Activated T-cell treated with anti-CD3 and anti-CD28 coated beads, Interleukin-2, amount 50 U/mL, for 24 hours (primary cell): ENCODE data around the gene CYB5D1.
A peak's percentile ranks its signal among the peaks of the same experiment; 100 is the strongest.

Source experiments
- DNase-seq: peaks from one replicate; pipeline ENCODE4 v3.0.0-alpha.2; 2020
- H3K27ac Mint-ChIP-seq: 2 replicates; pipeline ENCODE4 v1.8.0; 2020; ENCODE audit warnings: mild to moderate bottlenecking, mixed read lengths
- H3K27me3 Mint-ChIP-seq: 2 replicates; pipeline ENCODE4 v1.8.0; 2020; ENCODE audit warnings: mixed read lengths
- H3K36me3 Mint-ChIP-seq: 2 replicates; pipeline ENCODE4 v1.8.0; 2020; ENCODE audit warnings: low read depth, mixed read lengths
- H3K4me1 Mint-ChIP-seq: 2 replicates; pipeline ENCODE4 v1.8.0; 2020; ENCODE audit warnings: low read depth, mixed read lengths
- H3K4me3 Mint-ChIP-seq: 2 replicates; pipeline ENCODE4 v1.8.0; 2020; ENCODE audit warnings: mild to moderate bottlenecking, moderate library complexity, mixed read lengths
- H3K9me3 Mint-ChIP-seq: 2 replicates; pipeline ENCODE4 v1.8.0; 2020; ENCODE audit warnings: mixed read lengths

CYB5D1 gene

DNA sequence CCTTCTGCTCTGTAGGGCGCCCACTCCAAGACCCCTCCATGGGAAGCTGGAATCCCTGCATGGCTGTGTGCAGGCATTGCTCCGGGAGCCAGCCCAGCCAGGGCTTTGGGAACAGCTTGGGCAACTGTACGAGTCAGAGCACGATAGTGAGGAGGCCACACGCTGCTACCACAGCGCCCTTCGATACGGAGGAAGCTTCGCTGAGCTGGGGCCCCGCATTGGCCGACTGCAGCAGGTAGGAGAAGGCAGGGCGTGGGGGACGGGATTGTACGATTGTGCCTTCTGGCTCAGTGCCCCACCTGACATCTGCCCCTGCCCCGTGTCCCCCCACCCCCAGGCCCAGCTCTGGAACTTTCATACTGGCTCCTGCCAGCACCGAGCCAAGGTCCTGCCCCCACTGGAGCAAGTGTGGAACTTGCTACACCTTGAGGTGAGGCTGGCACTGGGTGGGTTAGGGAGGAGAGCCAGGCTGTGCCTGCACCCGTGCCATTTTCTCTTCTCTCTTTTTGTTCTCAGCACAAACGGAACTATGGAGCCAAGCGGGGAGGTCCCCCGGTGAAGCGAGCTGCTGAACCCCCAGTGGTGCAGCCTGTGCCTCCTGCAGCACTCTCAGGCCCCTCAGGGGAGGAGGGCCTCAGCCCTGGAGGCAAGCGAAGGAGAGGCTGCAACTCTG is 11.6 kb upstream of the CYB5D1 start:
- H3K27ac Mint-ChIP-seq = peak overlapping the region; percentile 100
- H3K36me3 Mint-ChIP-seq = peaks cover 83% of the 10 kb centered on the region
- DNase-seq = no peak
- H3K9me3 Mint-ChIP-seq = no peaks in the 10 kb centered on the region
- H3K4me1 Mint-ChIP-seq = peaks cover 51% of the 10 kb centered on the region
- H3K4me3 Mint-ChIP-seq = peak overlapping the region; percentile 97
- no peaks in the 10 kb centered on the region for H3K27me3 Mint-ChIP-seq

DNA sequence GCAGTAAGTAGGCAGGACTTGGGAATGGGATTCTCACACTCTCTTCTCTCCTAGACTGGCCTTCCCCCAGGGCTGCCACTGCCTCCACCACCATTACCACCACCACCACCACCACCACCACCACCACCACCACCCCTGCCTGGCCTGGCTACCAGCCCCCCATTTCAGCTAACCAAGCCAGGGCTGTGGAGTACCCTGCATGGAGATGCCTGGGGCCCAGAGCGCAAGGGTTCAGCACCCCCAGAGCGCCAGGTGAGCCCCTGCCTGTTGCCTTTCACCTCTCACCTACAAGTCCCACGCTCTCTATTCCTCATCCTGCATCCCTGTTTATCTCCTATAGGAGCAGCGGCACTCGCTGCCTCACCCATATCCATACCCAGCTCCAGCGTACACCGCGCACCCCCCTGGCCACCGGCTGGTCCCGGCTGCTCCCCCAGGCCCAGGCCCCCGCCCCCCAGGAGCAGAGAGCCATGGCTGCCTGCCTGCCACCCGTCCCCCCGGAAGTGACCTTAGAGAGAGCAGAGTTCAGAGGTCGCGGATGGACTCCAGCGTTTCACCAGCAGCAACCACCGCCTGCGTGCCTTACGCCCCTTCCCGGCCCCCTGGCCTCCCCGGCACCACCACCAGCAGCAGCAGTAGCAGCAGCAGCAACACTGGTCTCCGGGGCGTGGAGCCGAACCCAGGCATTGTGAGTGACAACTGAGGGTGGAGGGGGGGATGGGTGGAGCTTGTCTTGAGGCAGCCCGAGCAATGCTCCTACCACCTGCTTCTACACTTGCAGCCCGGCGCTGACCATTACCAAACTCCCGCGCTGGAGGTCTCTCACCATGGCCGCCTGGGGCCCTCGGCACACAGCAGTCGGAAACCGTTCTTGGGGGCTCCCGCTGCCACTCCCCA is 10.8 kb upstream of the CYB5D1 start:
- Mint-ChIP-seq H3K27ac (peak overlapping the region; percentile 85), H3K36me3 (peaks cover 87% of the 10 kb centered on the region), H3K27me3 (no peaks in the 10 kb centered on the region), H3K4me1 (peaks cover 56% of the 10 kb centered on the region), H3K9me3 (no peaks in the 10 kb centered on the region), H3K4me3 (peak overlapping the region; percentile 97)
- DNase-seq = no peak

DNA sequence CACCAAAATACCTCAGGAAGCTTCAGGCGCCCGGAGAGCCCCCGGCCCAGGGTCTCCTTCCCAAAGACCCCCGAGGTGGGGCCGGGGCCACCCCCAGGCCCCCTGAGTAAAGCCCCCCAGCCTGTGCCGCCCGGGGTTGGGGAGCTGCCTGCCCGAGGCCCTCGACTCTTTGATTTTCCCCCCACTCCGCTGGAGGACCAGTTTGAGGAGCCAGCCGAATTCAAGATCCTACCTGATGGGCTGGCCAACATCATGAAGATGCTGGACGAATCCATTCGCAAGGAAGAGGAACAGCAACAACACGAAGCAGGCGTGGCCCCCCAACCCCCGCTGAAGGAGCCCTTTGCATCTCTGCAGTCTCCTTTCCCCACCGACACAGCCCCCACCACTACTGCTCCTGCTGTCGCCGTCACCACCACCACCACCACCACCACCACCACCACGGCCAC is 9.6 kb upstream of the CYB5D1 start:
- Mint-ChIP-seq H3K9me3 (no peaks in the 10 kb centered on the region), H3K27me3 (no peaks in the 10 kb centered on the region), H3K4me3 (peak overlapping the region; percentile 36), H3K4me1 (peaks cover 63% of the 10 kb centered on the region), H3K36me3 (peaks cover 90% of the 10 kb centered on the region), H3K27ac (peak overlapping the region; percentile 47)
- DNase-seq = no peak

DNA sequence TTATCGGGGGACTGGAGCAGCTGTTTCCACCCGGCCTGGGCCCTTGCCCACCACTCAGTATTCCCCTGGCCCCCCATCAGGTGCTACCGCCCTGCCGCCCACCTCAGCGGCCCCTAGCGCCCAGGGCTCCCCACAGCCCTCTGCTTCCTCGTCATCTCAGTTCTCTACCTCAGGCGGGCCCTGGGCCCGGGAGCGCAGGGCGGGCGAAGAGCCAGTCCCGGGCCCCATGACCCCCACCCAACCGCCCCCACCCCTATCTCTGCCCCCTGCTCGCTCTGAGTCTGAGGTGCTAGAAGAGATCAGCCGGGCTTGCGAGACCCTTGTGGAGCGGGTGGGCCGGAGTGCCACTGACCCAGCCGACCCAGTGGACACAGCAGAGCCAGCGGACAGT is 9.1 kb upstream of the CYB5D1 start:
- Mint-ChIP-seq H3K36me3 (peaks cover 86% of the 10 kb centered on the region), H3K4me1 (peaks cover 64% of the 10 kb centered on the region), H3K27ac (no peak overlapping the region), H3K27me3 (no peaks in the 10 kb centered on the region), H3K9me3 (no peaks in the 10 kb centered on the region), H3K4me3 (peak overlapping the region; percentile 77)
- DNase-seq = no peak

DNA sequence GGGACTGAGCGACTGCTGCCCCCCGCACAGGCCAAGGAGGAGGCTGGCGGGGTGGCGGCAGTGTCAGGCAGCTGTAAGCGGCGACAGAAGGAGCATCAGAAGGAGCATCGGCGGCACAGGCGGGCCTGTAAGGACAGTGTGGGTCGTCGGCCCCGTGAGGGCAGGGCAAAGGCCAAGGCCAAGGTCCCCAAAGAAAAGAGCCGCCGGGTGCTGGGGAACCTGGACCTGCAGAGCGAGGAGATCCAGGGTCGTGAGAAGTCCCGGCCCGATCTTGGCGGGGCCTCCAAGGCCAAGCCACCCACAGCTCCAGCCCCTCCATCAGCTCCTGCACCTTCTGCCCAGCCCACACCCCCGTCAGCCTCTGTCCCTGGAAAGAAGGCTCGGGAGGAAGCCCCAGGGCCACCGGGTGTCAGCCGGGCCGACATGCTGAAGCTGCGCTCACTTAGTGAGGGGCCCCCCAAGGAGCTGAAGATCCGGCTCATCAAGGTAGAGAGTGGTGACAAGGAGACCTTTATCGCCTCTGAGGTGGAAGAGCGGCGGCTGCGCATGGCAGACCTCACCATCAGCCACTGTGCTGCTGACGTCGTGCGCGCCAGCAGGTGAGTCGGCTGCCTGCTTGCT is 8.6 kb upstream of the CYB5D1 start:
- H3K9me3 Mint-ChIP-seq = no peaks in the 10 kb centered on the region
- no peak for DNase-seq
- peak overlapping the region; percentile 81 for H3K27ac Mint-ChIP-seq
- H3K4me1 Mint-ChIP-seq = peaks cover 66% of the 10 kb centered on the region
- peak overlapping the region; percentile 77 for H3K4me3 Mint-ChIP-seq
- H3K27me3 Mint-ChIP-seq = no peaks in the 10 kb centered on the region
- peaks cover 86% of the 10 kb centered on the region for H3K36me3 Mint-ChIP-seq

DNA sequence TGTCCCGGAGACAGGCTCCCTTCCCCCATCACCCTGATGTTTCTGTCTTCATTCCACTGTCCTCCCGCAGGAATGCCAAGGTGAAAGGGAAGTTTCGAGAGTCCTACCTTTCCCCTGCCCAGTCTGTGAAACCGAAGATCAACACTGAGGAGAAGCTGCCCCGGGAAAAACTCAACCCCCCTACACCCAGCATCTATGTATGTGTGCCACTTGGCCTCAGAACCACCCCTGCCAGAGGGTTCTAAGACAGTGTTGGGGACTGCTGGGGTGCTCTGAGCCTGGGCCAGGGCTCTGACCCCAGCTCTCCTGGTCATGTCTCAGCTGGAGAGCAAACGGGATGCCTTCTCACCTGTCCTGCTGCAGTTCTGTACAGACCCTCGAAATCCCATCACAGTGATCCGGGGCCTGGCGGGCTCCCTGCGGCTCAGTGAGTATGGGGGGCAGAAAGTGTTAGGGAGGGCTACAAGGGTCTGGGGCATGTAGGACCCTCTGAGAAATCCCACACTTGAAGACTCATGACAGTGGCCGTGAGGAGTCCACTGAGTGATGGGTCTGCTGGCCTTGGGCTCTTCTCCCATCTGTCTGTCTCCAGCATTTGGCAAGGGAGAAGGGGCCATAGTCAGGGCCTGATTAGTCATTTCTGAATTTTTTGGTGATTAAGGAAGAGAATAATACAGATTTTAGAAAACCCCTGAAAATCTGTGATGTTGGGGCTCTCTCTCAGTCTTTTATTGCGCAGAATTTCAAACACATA is 7.9 kb upstream of the CYB5D1 start:
- H3K9me3 Mint-ChIP-seq = no peaks in the 10 kb centered on the region
- H3K4me3 Mint-ChIP-seq = peak overlapping the region; percentile 77
- peaks cover 85% of the 10 kb centered on the region for H3K36me3 Mint-ChIP-seq
- no peak for DNase-seq
- peak overlapping the region; percentile 81 for H3K27ac Mint-ChIP-seq
- peaks cover 70% of the 10 kb centered on the region for H3K4me1 Mint-ChIP-seq
- H3K27me3 Mint-ChIP-seq = no peaks in the 10 kb centered on the region

DNA sequence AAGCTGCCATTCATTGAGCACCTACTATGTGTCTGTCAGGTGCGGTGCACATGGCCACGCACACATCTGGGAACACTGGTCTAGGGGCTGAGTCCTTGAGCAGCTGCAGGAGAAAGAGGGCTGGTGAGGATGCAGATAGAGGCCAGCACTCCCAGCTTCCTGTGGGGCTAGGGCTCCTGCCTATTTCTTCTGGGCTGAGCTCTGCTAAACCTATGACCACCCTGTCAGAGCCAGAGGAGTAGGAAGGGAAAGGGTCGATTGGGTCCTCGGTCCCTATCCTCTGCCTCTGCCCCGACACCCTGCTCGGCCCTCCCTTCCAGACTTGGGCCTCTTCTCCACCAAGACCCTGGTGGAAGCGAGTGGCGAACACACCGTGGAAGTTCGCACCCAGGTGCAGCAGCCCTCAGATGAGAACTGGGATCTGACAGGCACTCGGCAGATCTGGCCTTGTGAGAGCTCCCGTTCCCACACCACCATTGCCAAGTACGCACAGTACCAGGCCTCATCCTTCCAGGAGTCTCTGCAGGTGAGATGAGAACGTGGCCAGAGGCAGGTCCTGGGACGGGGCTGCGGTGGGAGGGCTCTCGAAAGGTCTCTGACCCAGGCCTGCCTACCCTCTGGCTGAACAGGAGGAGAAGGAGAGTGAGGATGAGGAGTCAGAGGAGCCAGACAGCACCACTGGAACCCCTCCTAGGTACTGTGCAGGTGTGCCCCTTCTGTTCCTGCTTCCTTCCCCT is 6.9 kb upstream of the CYB5D1 start:
- H3K27ac Mint-ChIP-seq = peak overlapping the region; percentile 81
- DNase-seq = no peak
- H3K36me3 Mint-ChIP-seq = peaks cover 76% of the 10 kb centered on the region
- H3K4me1 Mint-ChIP-seq = peaks cover 75% of the 10 kb centered on the region
- no peaks in the 10 kb centered on the region for H3K9me3 Mint-ChIP-seq
- peak overlapping the region; percentile 77 for H3K4me3 Mint-ChIP-seq
- no peaks in the 10 kb centered on the region for H3K27me3 Mint-ChIP-seq

DNA sequence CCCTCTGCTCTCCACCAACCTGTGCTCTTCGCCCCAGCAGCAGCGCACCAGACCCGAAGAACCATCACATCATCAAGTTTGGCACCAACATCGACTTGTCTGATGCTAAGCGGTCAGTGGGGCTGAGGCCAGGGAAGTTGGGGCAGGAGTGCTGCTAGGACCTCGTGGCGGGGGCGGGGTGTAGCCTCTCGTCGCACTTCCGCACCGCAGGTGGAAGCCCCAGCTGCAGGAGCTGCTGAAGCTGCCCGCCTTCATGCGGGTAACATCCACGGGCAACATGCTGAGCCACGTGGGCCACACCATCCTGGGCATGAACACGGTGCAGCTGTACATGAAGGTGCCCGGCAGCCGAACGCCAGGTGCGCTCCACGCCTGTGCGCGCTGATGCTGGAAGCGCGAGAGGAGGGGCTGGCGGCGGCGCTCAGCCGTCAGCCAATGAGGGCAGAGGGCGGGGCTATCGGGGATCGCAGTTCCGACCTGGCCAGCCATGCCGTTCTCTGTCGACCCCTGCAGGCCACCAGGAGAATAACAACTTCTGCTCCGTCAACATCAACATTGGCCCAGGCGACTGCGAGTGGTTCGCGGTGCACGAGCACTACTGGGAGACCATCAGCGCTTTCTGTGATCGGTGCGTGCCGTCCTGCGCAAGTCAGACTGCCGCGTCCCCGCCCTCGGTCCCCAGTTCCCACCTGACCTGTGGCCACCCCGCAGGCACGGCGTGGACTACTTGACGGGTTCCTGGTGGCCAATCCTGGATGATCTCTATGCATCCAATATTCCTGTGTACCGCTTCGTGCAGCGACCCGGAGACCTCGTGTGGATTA is 6.2 kb upstream of the CYB5D1 start:
- no peaks in the 10 kb centered on the region for H3K27me3 Mint-ChIP-seq
- H3K9me3 Mint-ChIP-seq = no peaks in the 10 kb centered on the region
- peak; percentile 93 for DNase-seq
- peaks cover 72% of the 10 kb centered on the region for H3K4me1 Mint-ChIP-seq
- peak overlapping the region; percentile 81 for H3K27ac Mint-ChIP-seq
- peak overlapping the region; percentile 77 for H3K4me3 Mint-ChIP-seq
- peaks cover 68% of the 10 kb centered on the region for H3K36me3 Mint-ChIP-seq

DNA sequence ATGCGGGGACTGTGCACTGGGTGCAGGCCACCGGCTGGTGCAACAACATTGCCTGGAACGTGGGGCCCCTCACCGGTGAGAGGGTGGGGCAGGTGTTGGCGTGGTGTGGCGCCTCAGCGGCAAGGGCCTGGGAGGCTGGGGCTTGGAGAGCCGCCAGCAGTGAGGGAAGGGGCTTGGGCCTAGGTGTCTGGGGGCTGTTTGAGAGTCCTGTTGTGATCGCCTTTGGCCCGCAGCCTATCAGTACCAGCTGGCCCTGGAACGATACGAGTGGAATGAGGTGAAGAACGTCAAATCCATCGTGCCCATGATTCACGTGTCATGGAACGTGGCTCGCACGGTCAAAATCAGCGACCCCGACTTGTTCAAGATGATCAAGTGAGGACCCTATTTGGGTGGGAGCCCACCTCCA is 5.5 kb upstream of the CYB5D1 start:
- Mint-ChIP-seq H3K4me1 (peaks cover 67% of the 10 kb centered on the region), H3K36me3 (peaks cover 62% of the 10 kb centered on the region), H3K4me3 (peak overlapping the region; percentile 77)

DNA sequence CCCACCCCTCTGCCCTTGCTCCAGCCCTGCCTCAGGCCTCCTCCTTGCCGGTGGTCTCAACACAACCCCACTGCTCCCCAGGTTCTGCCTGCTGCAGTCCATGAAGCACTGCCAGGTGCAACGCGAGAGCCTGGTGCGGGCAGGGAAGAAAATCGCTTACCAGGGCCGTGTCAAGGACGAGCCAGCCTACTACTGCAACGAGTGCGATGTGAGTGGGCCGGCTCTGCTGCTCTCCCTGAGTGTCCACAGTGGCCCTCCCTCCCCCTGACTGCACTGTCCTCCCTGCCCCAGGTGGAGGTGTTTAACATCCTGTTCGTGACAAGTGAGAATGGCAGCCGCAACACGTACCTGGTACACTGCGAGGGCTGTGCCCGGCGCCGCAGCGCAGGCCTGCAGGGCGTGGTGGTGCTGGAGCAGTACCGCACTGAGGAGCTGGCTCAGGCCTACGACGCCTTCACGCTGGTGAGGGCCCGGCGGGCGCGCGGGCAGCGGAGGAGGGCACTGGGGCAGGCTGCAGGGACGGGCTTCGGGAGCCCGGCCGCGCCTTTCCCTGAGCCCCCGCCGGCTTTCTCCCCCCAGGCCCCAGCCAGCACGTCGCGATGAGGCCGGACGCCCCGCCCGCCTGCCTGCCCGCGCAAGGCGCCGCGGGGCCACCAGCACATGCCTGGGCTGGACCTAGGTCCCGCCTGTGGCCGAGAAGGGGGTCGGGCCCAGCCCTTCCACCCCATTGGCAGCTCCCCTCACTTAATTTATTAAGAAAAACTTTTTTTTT is 4.7 kb upstream of the CYB5D1 start:
- Mint-ChIP-seq H3K4me1 (peaks cover 62% of the 10 kb centered on the region), H3K36me3 (peaks cover 56% of the 10 kb centered on the region), H3K9me3 (no peaks in the 10 kb centered on the region), H3K27ac (peak overlapping the region; percentile 81), H3K4me3 (no peak overlapping the region), H3K27me3 (no peaks in the 10 kb centered on the region)
- no peak for DNase-seq

More for the DNA sequence above, 5.5 kb upstream of the CYB5D1 start:
- no peak for DNase-seq
- Mint-ChIP-seq H3K27ac (peak overlapping the region; percentile 81), H3K27me3 (no peaks in the 10 kb centered on the region), H3K9me3 (no peaks in the 10 kb centered on the region)

DNA sequence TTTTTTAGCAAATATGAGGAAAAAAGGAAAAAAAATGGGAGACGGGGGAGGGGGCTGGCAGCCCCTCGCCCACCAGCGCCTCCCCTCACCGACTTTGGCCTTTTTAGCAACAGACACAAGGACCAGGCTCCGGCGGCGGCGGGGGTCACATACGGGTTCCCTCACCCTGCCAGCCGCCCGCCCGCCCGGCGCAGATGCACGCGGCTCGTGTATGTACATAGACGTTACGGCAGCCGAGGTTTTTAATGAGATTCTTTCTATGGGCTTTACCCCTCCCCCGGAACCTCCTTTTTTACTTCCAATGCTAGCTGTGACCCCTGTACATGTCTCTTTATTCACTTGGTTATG is 4.1 kb upstream of the CYB5D1 start:
- Mint-ChIP-seq H3K27me3 (no peaks in the 10 kb centered on the region), H3K27ac (peak overlapping the region; percentile 57), H3K36me3 (peaks cover 53% of the 10 kb centered on the region), H3K4me3 (no peak overlapping the region), H3K4me1 (peaks cover 59% of the 10 kb centered on the region), H3K9me3 (no peaks in the 10 kb centered on the region)
- DNase-seq = no peak

DNA sequence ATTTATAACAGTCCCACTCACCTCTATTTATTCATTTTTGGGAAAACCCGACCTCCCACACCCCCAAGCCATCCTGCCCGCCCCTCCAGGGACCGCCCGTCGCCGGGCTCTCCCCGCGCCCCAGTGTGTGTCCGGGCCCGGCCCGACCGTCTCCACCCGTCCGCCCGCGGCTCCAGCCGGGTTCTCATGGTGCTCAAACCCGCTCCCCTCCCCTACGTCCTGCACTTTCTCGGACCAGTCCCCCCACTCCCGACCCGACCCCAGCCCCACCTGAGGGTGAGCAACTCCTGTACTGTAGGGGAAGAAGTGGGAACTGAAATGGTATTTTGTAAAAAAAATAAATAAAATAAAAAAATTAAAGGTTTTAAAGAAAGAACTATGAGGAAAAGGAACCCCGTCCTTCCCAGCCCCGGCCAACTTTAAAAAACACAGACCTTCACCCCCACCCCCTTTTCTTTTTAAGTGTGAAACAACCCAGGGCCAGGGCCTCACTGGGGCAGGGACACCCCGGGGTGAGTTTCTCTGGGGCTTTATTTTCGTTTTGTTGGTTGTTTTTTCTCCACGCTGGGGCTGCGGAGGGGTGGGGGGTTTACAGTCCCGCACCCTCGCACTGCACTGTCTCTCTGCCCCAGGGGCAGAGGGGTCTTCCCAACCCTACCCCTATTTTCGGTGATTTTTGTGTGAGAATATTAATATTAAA is 3.6 kb upstream of the CYB5D1 start:
- Mint-ChIP-seq H3K9me3 (no peaks in the 10 kb centered on the region), H3K4me1 (peaks cover 56% of the 10 kb centered on the region), H3K27ac (peak overlapping the region; percentile 57), H3K27me3 (no peaks in the 10 kb centered on the region), H3K4me3 (no peak overlapping the region), H3K36me3 (peaks cover 49% of the 10 kb centered on the region)
- no peak for DNase-seq
